ENCODE results near the gene HHLA2. TPM values are rescaled to one million over a fixed set of nuclear protein-coding genes. Genes with fewer than 3 reads are reported as not detected.

The HHLA2 gene
- total RNA-seq, 2 donors from 2014 or later: 0.81 TPM; not detected in 1

DNA sequence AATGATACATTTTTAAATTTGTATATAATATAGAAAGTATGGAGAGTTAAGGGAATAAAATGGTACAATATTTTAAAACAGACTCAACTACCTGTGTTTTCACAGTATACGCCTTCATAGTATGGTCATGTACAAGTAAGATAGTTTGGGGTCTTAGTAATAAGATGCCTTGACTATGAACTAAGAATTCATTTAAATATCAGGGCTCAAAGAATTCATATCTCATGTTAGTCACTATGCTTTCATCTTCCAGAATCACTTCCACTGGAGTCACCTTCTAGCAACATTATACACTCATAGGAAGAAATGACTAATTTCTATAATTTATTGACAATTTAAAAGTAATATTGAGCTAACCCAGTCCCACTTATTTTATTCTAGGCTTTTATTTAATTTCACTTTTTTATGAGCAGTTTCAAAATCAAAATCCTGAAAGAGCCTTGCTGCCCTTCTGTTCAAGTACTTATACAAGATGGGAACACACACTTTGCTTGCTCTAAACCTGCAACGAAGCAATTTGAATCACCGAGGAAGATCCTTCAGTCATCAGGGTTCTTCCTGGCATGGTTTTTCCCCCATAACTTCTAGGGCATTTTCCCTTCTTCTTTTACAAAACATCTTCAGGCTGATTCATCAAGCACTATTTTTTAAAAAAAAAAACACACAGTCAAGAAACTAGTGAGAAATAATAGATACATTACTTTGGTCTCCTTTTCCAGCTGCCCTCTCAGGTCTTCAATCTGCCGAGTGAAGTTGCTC is 119.9 kb downstream of the HHLA2 start:
- H3K4me3 Mint-ChIP-seq: no peak overlapping the region
- no peaks in the 10 kb centered on the region for H3K36me3 Mint-ChIP-seq
- H3K27ac Mint-ChIP-seq: no peak overlapping the region
- H3K27me3 Mint-ChIP-seq: peaks cover 8 to 9% of the 10 kb centered on the region in 2 donors
- H3K4me1 Mint-ChIP-seq (ENCODE audit: low read depth in 2 of 2): no peaks in the 10 kb centered on the region
- ATAC-seq (no peak), DNase-seq (ENCODE audit: low spot score) (no peak)
- no peaks in the 10 kb centered on the region for H3K9me3 Mint-ChIP-seq

DNA sequence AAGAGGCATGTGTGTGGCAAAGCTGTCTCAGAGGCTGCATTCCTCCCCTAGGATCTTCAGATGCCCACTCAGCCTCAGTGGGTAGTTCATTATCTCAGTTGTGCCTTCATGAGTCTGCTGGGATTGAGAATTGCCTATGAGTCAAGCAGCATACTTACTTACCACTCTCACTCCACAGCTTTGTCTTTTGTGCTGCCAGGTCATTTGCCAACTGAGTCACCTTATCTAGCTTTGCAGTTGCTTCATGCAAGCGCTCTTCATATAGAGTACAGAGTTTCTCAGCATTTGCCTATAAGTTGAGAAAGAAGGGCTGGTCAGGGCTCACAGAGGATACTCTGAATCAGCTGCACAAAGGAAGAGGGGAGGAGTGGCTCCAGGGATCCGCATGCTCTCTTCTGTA is 124.6 kb downstream of the HHLA2 start:
- peaks cover 4 to 8% of the 10 kb centered on the region in 2 donors for H3K27me3 Mint-ChIP-seq
- no peaks in the 10 kb centered on the region for H3K36me3 Mint-ChIP-seq
- H3K27ac Mint-ChIP-seq: no peak overlapping the region
- no peak overlapping the region for H3K4me3 Mint-ChIP-seq
- DNase-seq (ENCODE audit: low spot score) (no peak), ATAC-seq (no peak)
- H3K4me1 Mint-ChIP-seq (ENCODE audit: low read depth in 2 of 2): no peaks in the 10 kb centered on the region
- H3K9me3 Mint-ChIP-seq: no peaks in the 10 kb centered on the region

Other genes starting within 250 kb of the HHLA2 start
- gene CD47, start 205.5 kb upstream of the HHLA2 start, total RNA-seq: 100 to 1,000 TPM in 1 of 2 donors, 10 to 100 TPM in 1; 82.6 to 113 TPM
- gene IFT57, start 74.1 kb upstream of the HHLA2 start, total RNA-seq: 10 to 100 TPM; 16.4 to 32.1 TPM
- gene MYH15, start 214.0 kb downstream of the HHLA2 start, total RNA-seq: 1 to 10 TPM in 1 of 2 donors, under 1 TPM in 1; 0.14 to 1.1 TPM